Measurements from ENCODE around the gene GTF3C2. TPM values are rescaled to one million over a fixed set of nuclear protein-coding genes. Genes with fewer than 3 reads are reported as not detected.

Gene GTF3C2
- total and polyA plus RNA-seq, 2 of the 4 experiments (the other 2 are of a cell fraction): 25.5 to 36.9 TPM

- Histone ChIP-seq H4K20me1 (ENCODE audit: insufficient read depth, low read length) (no peaks in the 10 kb centered on the region), H2BK15ac (ENCODE audit: low read depth, low read length) (no peak overlapping the region), H4K8ac (ENCODE audit: low read depth in 2 of 2, low read length in 2 of 2) (no peak overlapping the region), H2BK5ac (ENCODE audit: low read depth, low read length, poor library complexity, severe bottlenecking) (peak overlapping the region; percentile 27), H3K27me3 (ENCODE audit: control insufficient read depth, insufficient read depth, low read length) (peaks cover 9% of the 10 kb centered on the region), H3K4me2 (ENCODE audit: low read depth, low read length) (no peak overlapping the region), H3K4me1 (ENCODE audit: control insufficient read depth, insufficient read depth, low read length) (peaks cover 29% of the 10 kb centered on the region), H4K5ac (ENCODE audit: low read depth, low read length) (no peak overlapping the region), H4K91ac (ENCODE audit: insufficient read depth, low read depth, low read length) (no peak overlapping the region), H2AK5ac (ENCODE audit: low read depth, low read length) (peak overlapping the region; percentile 20; the same call in 1 of the 2 replicates), H3K4me3 (ENCODE audit: insufficient read depth, low read depth, low read length) (no peak overlapping the region), H3K9me3 (ENCODE audit: control insufficient read depth, insufficient read depth, low read length) (no peaks in the 10 kb centered on the region), H3K23ac (ENCODE audit: low read depth, low read length) (no peak overlapping the region), H3K79me1 (ENCODE audit: low read depth in 1 of 2, low read length in 2 of 2) (no peaks in the 10 kb centered on the region), H2AFZ (replicated peaks; ENCODE audit: low read length, poor library complexity) (no peak overlapping the region), H3K9ac (ENCODE audit: low read depth, low read length) (no peak overlapping the region), H3K9me1 (ENCODE audit: insufficient read depth, low read length) (peaks cover 17% of the 10 kb centered on the region), H3K56ac (ENCODE audit: extremely low read depth, insufficient read depth, low read length) (no peak overlapping the region), H3K4ac (ENCODE audit: low read depth, low read length) (no peak overlapping the region; the same call in 1 of the 2 replicates), H2AK9ac (replicated peaks; ENCODE audit: low read depth, low read length, poor library complexity) (no peak overlapping the region), H2BK20ac (ENCODE audit: low read depth, low read length) (0 out of 2 replicates have a peak overlapping the region, but pooled peaks have one; percentile 21), H3K36me3 (ENCODE audit: control insufficient read depth, insufficient read depth, low read length) (no peaks in the 10 kb centered on the region), H3K27ac (ENCODE audit: insufficient read depth, low read length) (peak overlapping the region; percentile 47; the same call in 1 of the 2 replicates), H2BK120ac (ENCODE audit: low read depth, low read length) (0 out of 2 replicates have a peak overlapping the region, but pooled peaks have one; percentile 16), H3K18ac (ENCODE audit: low read depth, low read length) (no peak overlapping the region; the same call in 1 of the 2 replicates), H3K14ac (replicated peaks; ENCODE audit: low read depth, low read length) (no peak overlapping the region)
- DNase-seq (no peak), ATAC-seq (ENCODE audit: low read depth) (peak; percentile 19)
- TF ChIP-seq FOS (IDR thresholded peaks at IDR 0.05; ENCODE audit: low read depth, low read length) (no peak), CEBPB (IDR thresholded peaks at IDR 0.05; ENCODE audit: low read depth, low read length) (no peak), BHLHE40 (IDR thresholded peaks at IDR 0.05; ENCODE audit: low read depth, low read length) (no peak), MXI1 (IDR thresholded peaks at IDR 0.05; ENCODE audit: borderline replicate concordance, low read depth, low read length) (no peak), MAFK (IDR thresholded peaks at IDR 0.05; ENCODE audit: low read depth, low read length) (no peak), POLR2A (IDR thresholded peaks at IDR 0.05; ENCODE audit: low read depth, low read length) (no peak), NFE2L2 (IDR thresholded peaks at IDR 0.05; ENCODE audit: low read depth, low read length) (no peak), CHD1 (IDR thresholded peaks at IDR 0.05; ENCODE audit: low read depth, low read length) (no peak), MAZ (IDR thresholded peaks at IDR 0.05; ENCODE audit: borderline replicate concordance, low read depth, low read length) (no peak), USF2 (IDR thresholded peaks at IDR 0.05; ENCODE audit: low read depth, low read length) (no peak), CTCF (conservative IDR thresholded peaks at IDR 0.05; ENCODE audit: low read depth, low read length) (no peak), RAD21 (IDR thresholded peaks at IDR 0.05; ENCODE audit: low read length) (no peak)
- dilution Hi-C loops (cut with HindIII; ENCODE audit: low sequenced_read_pairs, unreplicated experiment) (no loop called here), intact Hi-C loops (cut with micrococcal nuclease) (loop anchor here (1.0 to 2.0 kb wide), 3 partner anchors 12 to 182 kb away; partner anchors contain the start of genes ATRAID and SLC5A6), in situ Hi-C loops (cut with MboI; ENCODE audit: low sequenced_read_pairs) (loop anchor here (5.0 kb wide), 1 partner anchor 184 kb away; no protein-coding TSS in a partner anchor)
- no TSS peak for BruUV-seq (replicated peaks)
- POLR2A ChIA-PET (ENCODE audit: unreplicated experiment): no interaction called here
- CTCF ChIA-PET: interaction anchor here (1.2 to 4.1 kb wide), 5 partner anchors 10 to 22 kb away, joined by 3 to 34 read pairs (median 9); no protein-coding TSS in a partner anchor
- no CpG with 5 or more reads among the region's 3 CpGs for WGBS, 2 experiments (ENCODE audit: extremely low coverage in 2 of 2, insufficient read length in 1 of 2)
These were observed 75.7 kb downstream of the GTF3C2 start for GRCh38 chr2:27280826-27281225.

Data from IMR-90 (cell line).